Urothelium cell line (cell line): ENCODE measurements around the gene SYT13.
A peak's percentile ranks its signal among the peaks of the same experiment; 100 is the strongest.

Experiments used
- DNase-seq: peaks from one replicate; pipeline ENCODE4 v3.0.0; 2011; ENCODE audit warnings: low spot score, mixed read lengths
- FAIRE-seq: peaks from 2 replicates; lab custom pipeline; 2011; peaks lifted over from hg19 to GRCh38; lab: Jason Lieb, UNC

SYT13 gene

GRCh38 chr11:45275828-45276227 is 10.3 kb downstream of the SYT13 start:
- DNase-seq (no peak), FAIRE-seq (no peak)

GRCh38 chr11:45274206-45274605 is 11.9 kb downstream of the SYT13 start:
- no peak for FAIRE-seq
- no peak for DNase-seq

GRCh38 chr11:45273509-45273908 is 12.6 kb downstream of the SYT13 start:
- DNase-seq (no peak), FAIRE-seq (no peak)

- no peak for FAIRE-seq
Observed at GRCh38 chr11:45272701-45273100, 13.4 kb downstream of the SYT13 start.

GRCh38 chr11:45270946-45271716 is 15.0 kb downstream of the SYT13 start:
- no peak for FAIRE-seq
- DNase-seq: no peak

More at GRCh38 chr11:45272701-45273100, 13.4 kb downstream of the SYT13 start:
- DNase-seq: no peak

GRCh38 chr11:45269678-45270077 is 16.5 kb downstream of the SYT13 start:
- FAIRE-seq: peak; percentile 65
- DNase-seq: no peak

- DNase-seq (no peak), FAIRE-seq (no peak)
Observed at GRCh38 chr11:45267652-45268299, 18.4 kb downstream of the SYT13 start.

GRCh38 chr11:45267052-45267451 is 19.1 kb downstream of the SYT13 start:
- no peak for FAIRE-seq
- DNase-seq: no peak

GRCh38 chr11:45266676-45267020 is 19.5 kb downstream of the SYT13 start:
- DNase-seq: no peak
- FAIRE-seq: no peak

- no peak for DNase-seq
- FAIRE-seq: no peak
Observed at GRCh38 chr11:45265969-45266675, 20.0 kb downstream of the SYT13 start.

GRCh38 chr11:45264839-45265515 is 21.2 kb downstream of the SYT13 start:
- FAIRE-seq (no peak), DNase-seq (peak; percentile 81)

GRCh38 chr11:45263773-45264172 is 22.4 kb downstream of the SYT13 start:
- DNase-seq (no peak), FAIRE-seq (no peak)

- FAIRE-seq: no peak
- DNase-seq: no peak
Observed at GRCh38 chr11:45262900-45263299, 23.2 kb downstream of the SYT13 start.

- FAIRE-seq (no peak), DNase-seq (no peak)
Observed at GRCh38 chr11:45260071-45260470, 26.1 kb downstream of the SYT13 start.

GRCh38 chr11:45259592-45259991 is 26.5 kb downstream of the SYT13 start:
- peak; percentile 5 for FAIRE-seq
- DNase-seq: peak; percentile 61

- FAIRE-seq: no peak
Observed at GRCh38 chr11:45258982-45259530, 27.1 kb downstream of the SYT13 start.

GRCh38 chr11:45254070-45254469 is 32.1 kb downstream of the SYT13 start:
- DNase-seq (no peak), FAIRE-seq (no peak)

More at GRCh38 chr11:45258982-45259530, 27.1 kb downstream of the SYT13 start:
- no peak for DNase-seq

- no peak for DNase-seq
- FAIRE-seq: no peak
Observed at GRCh38 chr11:45253640-45254039, 32.5 kb downstream of the SYT13 start.

- no peak for FAIRE-seq
- no peak for DNase-seq
Observed at GRCh38 chr11:45252877-45253276, 33.3 kb downstream of the SYT13 start.

- FAIRE-seq (peak; percentile 73), DNase-seq (peak; percentile 65)
Observed at GRCh38 chr11:45252134-45252856, 33.8 kb downstream of the SYT13 start.
